Keratinocyte (primary cell): ENCODE results near the gene ANKMY2. TPM values are rescaled to one million over a fixed set of nuclear protein-coding genes. Genes with fewer than 3 reads are reported as not detected.
"Not testable (repeated sequence)": the region's sequence is repeated elsewhere in the genome, so short reads cannot be mapped to it uniquely, and the experiment has no call there.

Source experiments
- DNase-seq: peaks from one replicate; pipeline ENCODE4 v3.0.0-alpha.2; 2011; ENCODE audit warnings: low read depth, missing footprints, low spot score
- FAIRE-seq: peaks from 2 replicates; lab custom pipeline; 2011; peaks lifted over from hg19 to GRCh38; lab: Jason Lieb, UNC
- H2AFZ ChIP-seq: 2 replicates; pipeline ENCODE4 v1.6.0; 2012; ENCODE audit warnings: low read length, control low read depth, inconsistent platforms; ENCODE audit not compliant: control insufficient read depth
- H3K27ac ChIP-seq: 2 replicates; pipeline ENCODE4 v1.5.1; 2011; ENCODE audit warnings: low read length; ENCODE audit not compliant: control insufficient read depth, insufficient read depth
- H3K27me3 ChIP-seq: 3 replicates; pipeline ENCODE4 v1.6.0; 2011; ENCODE audit warnings: low read length; ENCODE audit not compliant: control insufficient read depth, insufficient read depth; ENCODE audit errors: extremely low read depth
- H3K36me3 ChIP-seq, 2 experiments: 2 replicates in 1 of 2; 3 replicates in 1 of 2; pipeline ENCODE4 v1.5.1; 2011; ENCODE audit warnings: low read length in 2 of 2, mild to moderate bottlenecking in 1 of 2; ENCODE audit not compliant: control insufficient read depth in 2 of 2, insufficient read depth in 2 of 2; ENCODE audit errors: extremely low read depth in 1 of 2
- H3K4me1 ChIP-seq: 3 replicates; pipeline ENCODE4 v1.5.1; 2011; ENCODE audit warnings: low read length; ENCODE audit not compliant: control insufficient read depth, insufficient read depth; ENCODE audit errors: extremely low read depth
- H3K4me2 ChIP-seq: 3 replicates; pipeline ENCODE4 v1.6.0; 2011; ENCODE audit warnings: low read depth, low read length; ENCODE audit not compliant: control insufficient read depth, insufficient read depth; ENCODE audit errors: extremely low read depth
- H3K4me3 ChIP-seq, 3 experiments: fragments of 200-600 bp in 1 of 3; sonication (generic) in 1 of 3; 2 replicates in 2 of 3; 3 replicates in 1 of 3; pipeline ENCODE4 v1.5.1; 2011 to 2016; ENCODE audit warnings: low read length in 3 of 3, mild to moderate bottlenecking in 3 of 3, control low read depth in 2 of 3, inconsistent platforms in 1 of 3, low read depth in 1 of 3, mixed read lengths in 1 of 3, mixed run types in 1 of 3, moderate library complexity in 1 of 3; ENCODE audit not compliant: control insufficient read depth in 2 of 3, insufficient read depth in 2 of 3; ENCODE audit errors: extremely low read depth in 1 of 3
- H3K79me2 ChIP-seq: 2 replicates; pipeline ENCODE4 v1.6.0; 2012; ENCODE audit warnings: low read length; ENCODE audit not compliant: control insufficient read depth, insufficient read depth
- H3K9ac ChIP-seq: 3 replicates; pipeline ENCODE4 v1.6.0; 2011; ENCODE audit warnings: low read length; ENCODE audit not compliant: control insufficient read depth, insufficient read depth; ENCODE audit errors: extremely low read depth
- H3K9me1 ChIP-seq: 3 replicates; pipeline ENCODE4 v1.6.0; 2011; ENCODE audit warnings: low read length; ENCODE audit not compliant: control insufficient read depth, insufficient read depth; ENCODE audit errors: extremely low read depth
- H3K9me3 ChIP-seq: 2 replicates; pipeline ENCODE4 v1.5.1; 2012; ENCODE audit warnings: low read depth, low read length; ENCODE audit not compliant: control insufficient read depth
- H4K20me1 ChIP-seq: 3 replicates; pipeline ENCODE4 v1.6.0; 2011; ENCODE audit warnings: low read length; ENCODE audit not compliant: control insufficient read depth, insufficient read depth; ENCODE audit errors: extremely low read depth
- CTCF ChIP-seq, 3 experiments: IDR thresholded peaks in 1 of 3; conservative IDR thresholded peaks in 1 of 3; optimal IDR thresholded peaks in 1 of 3; 2 replicates in 2 of 3; 3 replicates in 1 of 3; pipeline versions ENCODE3 to v1.5.1; 2011; ENCODE audit warnings: low read length in 3 of 3, mild to moderate bottlenecking in 3 of 3, moderate library complexity in 2 of 3, control low read depth in 1 of 3, inconsistent platforms in 1 of 3; ENCODE audit not compliant: insufficient read depth in 2 of 3; ENCODE audit errors: extremely low read depth in 1 of 3
- EZH2 ChIP-seq: IDR thresholded peaks from one replicate; pipeline ENCODE4 v1.6.1; 2012; ENCODE audit warnings: inconsistent platforms, mild to moderate bottlenecking, low read length, moderate library complexity
- dilution Hi-C: fragments of 300-500 bp; cut with MboI; formaldehyde crosslinking; loops from one replicate; pipeline ENCODE4 v1.7.0; 2020; ENCODE audit warnings: low sequenced_read_pairs; ENCODE audit not compliant: extremely low pct_ligation_motif_present
- polyA plus RNA-seq, 5 experiments: library from polyadenylated mRNA; depleted of rRNA in 3 of 5; stranded (reverse) in 3 of 5; stranded (forward) in 1 of 5; unstranded in 1 of 5; fragments of >200 nt; gene quantifications; 1 replicate in 1 of 5; 2 replicates in 3 of 5; 3 replicates in 1 of 5; pipeline versions ENCODE4 v1.2.1 to v1.2.3, GENCODE V29; 2011 to 2012; ENCODE audit warnings: missing spikeins in 2 of 5, low read depth in 1 of 5, low replicate concordance in 1 of 5

Gene ANKMY2
- polyA plus RNA-seq, 1 donor (not counting 4 experiments of a cell fraction or from before 2014, with no cell fraction given) = 13.3 TPM

GRCh38 chr7:16684935-16685334, 39.4 kb upstream of the ANKMY2 start:
- no peak for TF ChIP-seq EZH2
- no peak for TF ChIP-seq CTCF (optimal IDR thresholded peaks at IDR 0.05 in 1 of 3, IDR thresholded peaks at IDR 0.05 in 1 of 3, conservative IDR thresholded peaks at IDR 0.05 in 1 of 3; ENCODE audit: extremely low read depth in 1 of 3, insufficient read depth in 2 of 3, low read length in 3 of 3)
- H4K20me1 ChIP-seq = no peaks in the 10 kb centered on the region
- H3K4me2 ChIP-seq = no peak overlapping the region
- H3K36me3 ChIP-seq = peaks cover 7 to 29% of the 10 kb centered on the region in 2 experiments
- DNase-seq = no peak
- H3K27ac ChIP-seq = no peak overlapping the region
- no peak overlapping the region for H2AFZ ChIP-seq
- H3K79me2 ChIP-seq = no peaks in the 10 kb centered on the region
- H3K9ac ChIP-seq = no peak overlapping the region
- no peaks in the 10 kb centered on the region for H3K27me3 ChIP-seq
- no peaks in the 10 kb centered on the region for H3K9me3 ChIP-seq
- H3K4me1 ChIP-seq = no peaks in the 10 kb centered on the region
- no peak for FAIRE-seq
- H3K4me3 ChIP-seq = no peak overlapping the region
- no peaks in the 10 kb centered on the region for H3K9me1 ChIP-seq
- dilution Hi-C loops = no loop called here

GRCh38 chr7:16678645-16679566, 33.4 kb upstream of the ANKMY2 start:
- FAIRE-seq, H3K4me2 ChIP-seq, H4K20me1 ChIP-seq, H3K9ac ChIP-seq, dilution Hi-C loops, H3K9me3 ChIP-seq, H3K4me1 ChIP-seq, H3K9me1 ChIP-seq, DNase-seq, H2AFZ ChIP-seq, H3K27me3 ChIP-seq, H3K27ac ChIP-seq, H3K4me3 ChIP-seq, H3K79me2 ChIP-seq: not testable (repeated sequence)
- peaks cover 9 to 28% of the 10 kb centered on the region in 2 experiments for H3K36me3 ChIP-seq
